AG10803 (cell line): ENCODE data around the gene XPNPEP2.

Source experiments
- DNase-seq: peaks from one replicate; pipeline ENCODE4 v3.0.0; 2010; ENCODE audit warnings: low read depth
- H3K4me3 ChIP-seq: 2 replicates; pipeline ENCODE4 v1.5.1; 2011; ENCODE audit warnings: mild to moderate bottlenecking, low read length, control low read depth
- CTCF ChIP-seq: conservative IDR thresholded peaks from 2 replicates; pipeline ENCODE4 v1.5.1; 2011; ENCODE audit warnings: mild to moderate bottlenecking, low read length, control low read depth, inconsistent platforms

Gene XPNPEP2

GRCh38 chrX:129782706-129783105, 43.9 kb downstream of the XPNPEP2 start:
- no peak for DNase-seq
- H3K4me3 ChIP-seq, result no peak overlapping the region
- TF ChIP-seq CTCF, result no peak

- DNase-seq, result no peak
- no peak overlapping the region for H3K4me3 ChIP-seq
- no peak for TF ChIP-seq CTCF
These were observed 44.5 kb downstream of the XPNPEP2 start for GRCh38 chrX:129783291-129783713.

- DNase-seq, result no peak
- TF ChIP-seq CTCF, result no peak
- H3K4me3 ChIP-seq, result no peak overlapping the region
These were observed 45.6 kb downstream of the XPNPEP2 start for GRCh38 chrX:129784371-129784770.

- H3K4me3 ChIP-seq, result no peak overlapping the region
- TF ChIP-seq CTCF, result no peak
- no peak for DNase-seq
These were observed 46.6 kb downstream of the XPNPEP2 start for GRCh38 chrX:129785160-129785947.

- no peak overlapping the region for H3K4me3 ChIP-seq
- no peak for TF ChIP-seq CTCF
- no peak for DNase-seq
These were observed 47.5 kb downstream of the XPNPEP2 start for GRCh38 chrX:129786210-129786651.

- no peak overlapping the region for H3K4me3 ChIP-seq
- no peak for DNase-seq
- no peak for TF ChIP-seq CTCF
These were observed 48.7 kb downstream of the XPNPEP2 start for GRCh38 chrX:129787336-129788055.

- DNase-seq, result no peak
- H3K4me3 ChIP-seq, result no peak overlapping the region
- TF ChIP-seq CTCF, result no peak
These were observed 49.7 kb downstream of the XPNPEP2 start for GRCh38 chrX:129788527-129788926.
